HCT116 (cell line): Measurements from ENCODE around the gene ZNF544. TPM values are rescaled to one million over a fixed set of nuclear protein-coding genes. Genes with fewer than 3 reads are reported as not detected.

ENCODE experiments used
- ATAC-seq: fragments of 200-7000 bp; cut with Tn5 transposase; 2 replicates; pipeline ENCODE4 v1.9.1; 2020; ENCODE audit warnings: mild to moderate bottlenecking, moderate library complexity
- BruUV-seq: library from RNA; stranded (reverse); fragments of 400-500 nt; replicated peaks from 2 replicates; lab custom pipeline; 2021; lab: Mats Ljungman, UMichigan
- CTCF ChIA-PET: fragments of 300-600 bp; sonication (Branson Sonifier 250); formaldehyde crosslinking; loops from one replicate; lab custom pipeline; 2021; ENCODE audit warnings: antibody characterized with exemption; lab: Charles Lee
- POLR2A ChIA-PET: fragments of 300-600, 350-600 bp; sonication (Branson Sonifier 250); formaldehyde crosslinking; loops from one replicate; lab custom pipeline; 2021; ENCODE audit warnings: antibody characterized with exemption; lab: Charles Lee
- RAD21 ChIA-PET, 2 experiments: fragments of 300-600 bp; sonication (Branson Sonifier 250); formaldehyde crosslinking; loops; one replicate each; lab custom pipeline; 2023; ENCODE audit warnings: low total read pairs in 2 of 2; ENCODE audit not compliant: uncharacterized antibody in 2 of 2, unreplicated experiment in 2 of 2, low non-redundant PET in 1 of 2; lab: Charles Lee
- DNase-seq: peaks from one replicate; pipeline ENCODE4 v3.0.0-alpha.2; 2010; ENCODE audit warnings: low read depth, low spot score
- H2AFZ ChIP-seq: fragments of 200-600 bp; shearing (Covaris generic), sonication (generic); 2 replicates; pipeline ENCODE4 v1.6.1; 2017; ENCODE audit warnings: low read depth, mixed run types, mixed read lengths, antibody characterized with exemption, low read length; ENCODE audit not compliant: poor library complexity, severe bottlenecking
- H3K27ac ChIP-seq: 2 replicates; pipeline ENCODE4 v1.5.1; 2012; ENCODE audit warnings: low read depth, low read length
- H3K27me3 ChIP-seq: fragments of 200-600 bp; sonication (generic); 2 replicates; pipeline ENCODE4 v1.6.1; 2016; ENCODE audit warnings: mixed run types, low read length, mixed read lengths; ENCODE audit not compliant: insufficient read depth
- H3K36me3 ChIP-seq, 2 experiments: fragments of 200-500 bp in 1 of 2; fragments of 200-600 bp in 1 of 2; sonication (Bioruptor generic) in 1 of 2; sonication (generic) in 1 of 2; 2 replicates each; pipeline versions ENCODE4 v1.5.1 to v1.6.1; 2014 to 2016; ENCODE audit warnings: low read length in 2 of 2, inconsistent platforms in 1 of 2, mixed read lengths in 1 of 2, mixed run types in 1 of 2; ENCODE audit not compliant: insufficient read depth in 2 of 2, control insufficient read depth in 1 of 2
- H3K4me1 ChIP-seq, 2 experiments: fragments of 200-600 bp in 1 of 2; sonication (generic) in 1 of 2; 2 replicates each; pipeline versions ENCODE4 v1.5.1 to v1.6.1; 2012 to 2017; ENCODE audit warnings: low read length in 2 of 2, inconsistent platforms in 1 of 2, mild to moderate bottlenecking in 1 of 2, mixed read lengths in 1 of 2, mixed run types in 1 of 2, moderate library complexity in 1 of 2; ENCODE audit not compliant: insufficient read depth in 2 of 2, control insufficient read depth in 1 of 2
- H3K4me2 ChIP-seq: fragments of 200-600 bp; sonication (generic); 2 replicates; pipeline ENCODE4 v1.6.1; 2017; ENCODE audit warnings: mixed run types, low read length, mixed read lengths
- H3K4me3 ChIP-seq, 2 experiments: fragments of 200-600 bp in 1 of 2; sonication (generic) in 1 of 2; replicated peaks in 1 of 2; 2 replicates each; pipeline ENCODE4 v1.5.1; 2011 to 2016; ENCODE audit warnings: low read length in 2 of 2, control low read depth in 1 of 2, low read depth in 1 of 2, mild to moderate bottlenecking in 1 of 2, mixed read lengths in 1 of 2, mixed run types in 1 of 2
- H3K79me2 ChIP-seq: fragments of 200-600 bp; sonication (generic); 2 replicates; pipeline ENCODE4 v1.6.1; 2017; ENCODE audit warnings: mild to moderate bottlenecking, mixed run types, low read length, moderate library complexity, mixed read lengths; ENCODE audit not compliant: insufficient read depth
- H3K9ac ChIP-seq: fragments of 200-600 bp; sonication (generic); 2 replicates; pipeline ENCODE4 v1.6.1; 2016; ENCODE audit warnings: low read length, mixed read lengths
- H3K9me2 ChIP-seq: fragments of 200-600 bp; sonication (generic), shearing (Covaris generic); 2 replicates; pipeline ENCODE4 v1.6.1; 2017; ENCODE audit warnings: mixed run types, mild to moderate bottlenecking, moderate library complexity; ENCODE audit not compliant: insufficient read depth
- H3K9me3 ChIP-seq, 2 experiments: fragments of 200-500 bp in 1 of 2; fragments of 200-600 bp in 1 of 2; sonication (Bioruptor generic) in 1 of 2; sonication (generic) in 1 of 2; 2 replicates each; pipeline ENCODE4 v1.6.1; 2014 to 2017; ENCODE audit warnings: low read length in 2 of 2, mixed read lengths in 2 of 2, inconsistent platforms in 1 of 2, low read depth in 1 of 2, mild to moderate bottlenecking in 1 of 2, mixed run types in 1 of 2, moderate library complexity in 1 of 2; ENCODE audit not compliant: control insufficient read depth in 1 of 2, insufficient read depth in 1 of 2
- H4K20me1 ChIP-seq: fragments of 200-600 bp; sonication (generic), shearing (Covaris generic); 2 replicates; pipeline ENCODE4 v1.6.1; 2017; ENCODE audit warnings: mixed run types, mild to moderate bottlenecking, moderate library complexity; ENCODE audit not compliant: insufficient read depth
- ATF3 ChIP-seq: IDR thresholded peaks from 2 replicates; pipeline ENCODE4 v1.6.1; 2012
- CBX3 ChIP-seq: IDR thresholded peaks from 2 replicates; pipeline ENCODE4 v1.6.1; 2012; ENCODE audit warnings: low read depth
- CEBPB ChIP-seq: IDR thresholded peaks from 2 replicates; pipeline ENCODE4 v1.6.1; 2012; ENCODE audit warnings: low read depth
- CTCF ChIP-seq, 3 experiments: fragments of 200-600 bp in 1 of 3; sonication (generic) in 1 of 3; IDR thresholded peaks in 2 of 3; conservative IDR thresholded peaks in 1 of 3; 2 replicates each; pipeline ENCODE4 v1.5.1; 2012 to 2017; ENCODE audit warnings: low read depth in 2 of 3, low read length in 2 of 3, antibody characterized with exemption in 1 of 3, borderline replicate concordance in 1 of 3, control low read depth in 1 of 3, mild to moderate bottlenecking in 1 of 3, mixed read lengths in 1 of 3, mixed run types in 1 of 3, moderate library complexity in 1 of 3; ENCODE audit not compliant: insufficient read depth in 1 of 3
- ELF1 ChIP-seq: IDR thresholded peaks from 2 replicates; pipeline ENCODE4 v1.6.1; 2012; ENCODE audit warnings: low read depth, borderline replicate concordance
- EZH2phosphoT487 ChIP-seq: fragments of 200-600 bp; IDR thresholded peaks from 2 replicates; pipeline ENCODE4 v1.6.1; 2018; ENCODE audit warnings: antibody characterized with exemption, borderline replicate concordance
- FOSL1 ChIP-seq: IDR thresholded peaks from 2 replicates; pipeline ENCODE4 v1.6.1; 2012; ENCODE audit warnings: low read depth
- JUND ChIP-seq: IDR thresholded peaks from 2 replicates; pipeline ENCODE4 v1.6.1; 2012
- MAX ChIP-seq: IDR thresholded peaks from 2 replicates; pipeline ENCODE4 v1.6.1; 2012
- POLR2A ChIP-seq: IDR thresholded peaks from 2 replicates; pipeline ENCODE4 v1.7.0; 2011; ENCODE audit warnings: borderline replicate concordance; ENCODE audit not compliant: insufficient read depth, insufficient read length; ENCODE audit errors: extremely low read depth
- POLR2AphosphoS5 ChIP-seq: IDR thresholded peaks from 2 replicates; pipeline ENCODE4 v1.6.1; 2011; ENCODE audit warnings: mild to moderate bottlenecking, low read depth, low read length, moderate library complexity
- RAD21 ChIP-seq: IDR thresholded peaks from 2 replicates; pipeline ENCODE4 v1.6.1; 2012; ENCODE audit warnings: low read depth, mild to moderate bottlenecking
- REST ChIP-seq: IDR thresholded peaks from 2 replicates; pipeline ENCODE4 v1.6.1; 2012; ENCODE audit warnings: low read depth
- SIN3A ChIP-seq: IDR thresholded peaks from 2 replicates; pipeline ENCODE4 v1.6.1; 2012; ENCODE audit warnings: low read depth
- SP1 ChIP-seq: IDR thresholded peaks from 2 replicates; pipeline ENCODE4 v1.6.1; 2012; ENCODE audit warnings: low read depth
- TCF7L2 ChIP-seq: IDR thresholded peaks from 2 replicates; pipeline ENCODE4 v1.7.0; 2011; ENCODE audit warnings: borderline replicate concordance, inconsistent platforms; ENCODE audit not compliant: insufficient read depth, insufficient read length; ENCODE audit errors: extremely low read depth
- YY1 ChIP-seq: IDR thresholded peaks from 2 replicates; pipeline ENCODE4 v1.6.1; 2011; ENCODE audit warnings: low read length, low read depth, moderate library complexity, mild to moderate bottlenecking; ENCODE audit not compliant: insufficient replicate concordance; ENCODE audit errors: extremely low read depth
- ZBTB33 ChIP-seq: IDR thresholded peaks from 2 replicates; pipeline ENCODE4 v1.6.1; 2011; ENCODE audit warnings: mild to moderate bottlenecking, low read length, moderate library complexity; ENCODE audit not compliant: insufficient replicate concordance; ENCODE audit errors: extremely low read depth
- ZNF274 ChIP-seq: fragments of 200-500 bp; sonication (Bioruptor generic); IDR thresholded peaks from 2 replicates; pipeline ENCODE4 v1.6.1; 2014; ENCODE audit warnings: mild to moderate bottlenecking, low read depth, low read length, inconsistent platforms
- intact Hi-C: fragments of 100-400 bp; cut with micrococcal nuclease; formaldehyde crosslinking; loops from 2 replicates; pipeline ENCODE4 v1.10.0; 2022
- total RNA-seq: library from RNA; stranded (reverse); gene quantifications from one replicate; pipeline ENCODE4 v1.2.1, GENCODE V29; 2021; ENCODE audit not compliant: unreplicated experiment

ZNF544 gene
- total RNA-seq, 1 experiment from 2014 or later: 46.3 TPM

GRCh38 chr19:58217069-58217481, 11.6 kb upstream of the ZNF544 start:
- no peak for TF ChIP-seq REST
- no peak for TF ChIP-seq ZBTB33
- no peak for TF ChIP-seq ATF3
- no peak for TF ChIP-seq SP1
- no peak for TF ChIP-seq YY1
- no peak for TF ChIP-seq CTCF (IDR thresholded peaks at IDR 0.05 in 2 of 3, conservative IDR thresholded peaks at IDR 0.05 in 1 of 3; ENCODE audit: borderline replicate concordance in 1 of 3, insufficient read depth in 1 of 3, low read depth in 2 of 3, low read length in 2 of 3)
- no peak for TF ChIP-seq ELF1
- no peak for TF ChIP-seq TCF7L2
- no peak for TF ChIP-seq MAX
- no peak for TF ChIP-seq SIN3A
- no peak for TF ChIP-seq POLR2A
- TF ChIP-seq POLR2AphosphoS5: no peak
- TF ChIP-seq EZH2phosphoT487: no peak
- no peak for TF ChIP-seq CBX3
- no peak for TF ChIP-seq ZNF274
- TF ChIP-seq JUND: no peak
- no peak for TF ChIP-seq RAD21
- no peak for TF ChIP-seq FOSL1
- no peak for TF ChIP-seq CEBPB
- Histone ChIP-seq H4K20me1 (no peaks in the 10 kb centered on the region), H3K27me3 (no peaks in the 10 kb centered on the region), H3K9ac (no peak overlapping the region), H3K79me2 (no peaks in the 10 kb centered on the region), H3K4me3 (no peak overlapping the region), H3K4me1 (no peaks in the 10 kb centered on the region), H3K36me3 (peaks cover 0 to 9% of the 10 kb centered on the region in 2 experiments; a peak in 1 of 4 replicates), H2AFZ (no peak overlapping the region), H3K27ac (no peak overlapping the region), H3K9me2 (no peaks in the 10 kb centered on the region), H3K4me2 (no peak overlapping the region), H3K9me3 (peaks cover 28 to 32% of the 10 kb centered on the region in 2 experiments; a peak in 3 of 4 replicates)
- no peak for ATAC-seq
- intact Hi-C loops: loop anchor here (5.0 kb wide), 1 partner anchor 300 kb away; the partner anchor contains the start of gene ZBTB45
- DNase-seq: no peak
- RAD21 ChIA-PET: no interaction called here
- CTCF ChIA-PET: no interaction called here
- no TSS peak for BruUV-seq
- POLR2A ChIA-PET: no interaction called here
